Natural killer cell (primary cell): Measurements from ENCODE around the gene HIBADH. TPM values are rescaled to one million over a fixed set of nuclear protein-coding genes. Genes with fewer than 3 reads are reported as not detected.

ENCODE experiments used
- ATAC-seq, 3 donors: fragments of 150-1000 bp in 2 of 3; fragments of 200-7000 bp in 1 of 3; cut with Tn5 transposase; 1 replicate in 1 of 3; 2 replicates in 2 of 3; pipeline ENCODE4 v1.10.0; 2021; ENCODE audit warnings: mild to moderate bottlenecking in 2 of 3, moderate library complexity in 2 of 3
- DNase-seq, 2 donors: peaks; one replicate each; pipeline versions ENCODE4 v3.0.0 to v3.0.0-alpha.2; 2013 to 2021; ENCODE audit warnings: mixed read lengths in 1 of 2
- H3K27ac ChIP-seq: one replicate; pipeline ENCODE4 v1.5.1; 2013; ENCODE audit warnings: mild to moderate bottlenecking, low read length
- H3K27me3 ChIP-seq: one replicate; pipeline ENCODE4 v1.6.1; 2013; ENCODE audit warnings: low read length; ENCODE audit not compliant: control insufficient read depth, insufficient read depth
- H3K36me3 ChIP-seq: one replicate; pipeline ENCODE4 v1.6.1; 2013; ENCODE audit warnings: low read length; ENCODE audit not compliant: control insufficient read depth, insufficient read depth
- H3K4me1 ChIP-seq: one replicate; pipeline ENCODE4 v1.6.1; 2013; ENCODE audit warnings: low read length; ENCODE audit not compliant: control insufficient read depth, insufficient read depth
- H3K4me3 ChIP-seq: one replicate; pipeline ENCODE4 v1.5.1; 2013; ENCODE audit warnings: low read length
- H3K9me3 ChIP-seq: one replicate; pipeline ENCODE4 v1.6.1; 2013; ENCODE audit warnings: low read length; ENCODE audit not compliant: control insufficient read depth, insufficient read depth
- H3K27ac Mint-ChIP-seq, 2 donors: one replicate each; pipeline ENCODE4 v1.8.0; 2022; ENCODE audit warnings: mild to moderate bottlenecking in 2 of 2, mixed read lengths in 2 of 2, moderate library complexity in 1 of 2
- H3K27me3 Mint-ChIP-seq, 2 donors: one replicate each; pipeline ENCODE4 v1.8.0; 2022; ENCODE audit warnings: low read depth in 2 of 2, mixed read lengths in 2 of 2
- H3K36me3 Mint-ChIP-seq: one replicate; pipeline ENCODE4 v1.8.0; 2022; ENCODE audit warnings: mixed read lengths
- H3K4me1 Mint-ChIP-seq, 2 donors: one replicate each; pipeline ENCODE4 v1.8.0; 2022; ENCODE audit warnings: mixed read lengths in 2 of 2
- H3K4me3 Mint-ChIP-seq: one replicate; pipeline ENCODE4 v1.8.0; 2022; ENCODE audit warnings: mild to moderate bottlenecking, moderate library complexity, mixed read lengths
- H3K9me3 Mint-ChIP-seq, 2 donors: one replicate each; pipeline ENCODE4 v1.8.0; 2022; ENCODE audit warnings: mixed read lengths in 2 of 2
- CTCF ChIP-seq: fragments of 200-600 bp; IDR thresholded peaks from one replicate; pipeline ENCODE4 v1.8.0; 2022; ENCODE audit warnings: antibody characterized with exemption
- WGBS: methylation state at CpG from one replicate; pipeline ENCODE4 v1.1.7; 2013; ENCODE audit warnings: missing lambda C conversion rate; ENCODE audit not compliant: insufficient coverage; 5-methylcytosine and 5-hydroxymethylcytosine counted together
- intact Hi-C: fragments of 100-400 bp; cut with micrococcal nuclease; formaldehyde crosslinking; loops from one replicate; pipeline ENCODE4 v1.14.2; 2022
- total RNA-seq, 4 donors: library from RNA; stranded (reverse); fragments of 120-200 nt in 1 of 4; gene quantifications; one replicate each; pipeline versions ENCODE4 v1.2.3 to v1.2.4, GENCODE V29; 2013 to 2022

HIBADH gene
- total RNA-seq, 3 donors from 2014 or later (not counting 1 experiment from before 2014, with no cell fraction given): 8.0 to 9.9 (median 8.1) TPM

- Mint-ChIP-seq H3K4me1 (peaks cover 5% of the 10 kb centered on the region in 2 donors), H3K27me3 (no peaks in the 10 kb centered on the region), H3K9me3 (no peaks in the 10 kb centered on the region), H3K27ac (no peak overlapping the region), H3K36me3 (no peaks in the 10 kb centered on the region), H3K4me3 (no peak overlapping the region)
- intact Hi-C loops: no loop called here
- peaks cover 5% of the 10 kb centered on the region for H3K36me3 ChIP-seq
- H3K27me3 ChIP-seq: no peaks in the 10 kb centered on the region
- TF ChIP-seq CTCF: no peak
- ATAC-seq (no peak), DNase-seq (no peak)
- no peak overlapping the region for H3K27ac ChIP-seq
- no peaks in the 10 kb centered on the region for H3K4me1 ChIP-seq
- H3K9me3 ChIP-seq: no peaks in the 10 kb centered on the region
- H3K4me3 ChIP-seq: no peak overlapping the region
These were observed 11.0 kb downstream of the HIBADH start for GRCh38 chr7:27651702-27652101.

- no peak for TF ChIP-seq CTCF
- Histone ChIP-seq H3K36me3 (peaks cover 5% of the 10 kb centered on the region), H3K27ac (no peak overlapping the region), H3K4me1 (no peaks in the 10 kb centered on the region), H3K27me3 (no peaks in the 10 kb centered on the region), H3K4me3 (no peak overlapping the region), H3K9me3 (no peaks in the 10 kb centered on the region)
- Mint-ChIP-seq H3K36me3 (no peaks in the 10 kb centered on the region), H3K4me3 (no peak overlapping the region), H3K9me3 (no peaks in the 10 kb centered on the region), H3K4me1 (peaks cover 5% of the 10 kb centered on the region in 2 donors), H3K27ac (no peak overlapping the region), H3K27me3 (no peaks in the 10 kb centered on the region)
- ATAC-seq (no peak), DNase-seq (no peak)
- 97% methylated on average over 4 of the region's 4 CpGs for WGBS
- intact Hi-C loops: no loop called here
These were observed 12.4 kb downstream of the HIBADH start for GRCh38 chr7:27650283-27650682.

DNA sequence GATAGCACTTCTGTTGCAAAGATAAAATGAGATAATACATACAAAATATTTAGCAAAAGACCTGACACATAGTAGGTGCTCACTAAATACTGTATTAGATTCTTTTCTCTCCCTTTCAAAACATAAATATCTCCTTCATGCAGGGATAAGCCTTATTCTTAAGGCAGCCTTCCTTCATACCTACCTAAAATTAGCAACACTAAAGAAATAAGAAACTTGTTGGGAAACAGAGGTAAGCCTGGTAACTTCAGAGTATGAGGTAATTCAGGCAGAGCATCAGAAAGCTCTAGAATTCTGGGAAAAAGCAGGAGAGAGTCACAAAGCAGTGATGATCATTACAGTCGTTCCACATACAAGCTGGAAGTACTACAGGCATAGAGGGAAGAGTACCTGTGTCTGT is 15.2 kb downstream of the HIBADH start:
- Mint-ChIP-seq H3K4me1 (peaks cover 5% of the 10 kb centered on the region in 2 donors), H3K27ac (no peak overlapping the region), H3K27me3 (no peaks in the 10 kb centered on the region), H3K36me3 (no peaks in the 10 kb centered on the region), H3K4me3 (no peak overlapping the region), H3K9me3 (no peaks in the 10 kb centered on the region)
- TF ChIP-seq CTCF: no peak
- H3K4me1 ChIP-seq: no peaks in the 10 kb centered on the region
- peaks cover 5% of the 10 kb centered on the region for H3K36me3 ChIP-seq
- WGBS: 75% methylated on average over 1 of the region's 1 CpG
- no peaks in the 10 kb centered on the region for H3K9me3 ChIP-seq
- H3K27ac ChIP-seq: no peak overlapping the region
- DNase-seq: no peak
- H3K27me3 ChIP-seq: no peaks in the 10 kb centered on the region
- no peak for ATAC-seq
- intact Hi-C loops: no loop called here
- H3K4me3 ChIP-seq: no peak overlapping the region

- Mint-ChIP-seq H3K9me3 (no peaks in the 10 kb centered on the region), H3K27ac (no peak overlapping the region), H3K27me3 (no peaks in the 10 kb centered on the region), H3K36me3 (no peaks in the 10 kb centered on the region), H3K4me3 (no peak overlapping the region), H3K4me1 (peaks cover 5% of the 10 kb centered on the region in 2 donors)
- H3K36me3 ChIP-seq: peaks cover 5% of the 10 kb centered on the region
- no peak for ATAC-seq
- intact Hi-C loops: no loop called here
- WGBS: 98% methylated on average over 7 of the region's 9 CpGs
- TF ChIP-seq CTCF: no peak
- no peaks in the 10 kb centered on the region for H3K27me3 ChIP-seq
- no peaks in the 10 kb centered on the region for H3K9me3 ChIP-seq
- DNase-seq: no peak
- no peak overlapping the region for H3K4me3 ChIP-seq
- no peaks in the 10 kb centered on the region for H3K4me1 ChIP-seq
- no peak overlapping the region for H3K27ac ChIP-seq
These were observed 15.6 kb downstream of the HIBADH start for GRCh38 chr7:27647046-27647445.
